ENCODE measurements around the gene PHPT1.
A peak's percentile ranks its signal among the peaks of the same experiment; 100 is the strongest.

The PHPT1 gene

GRCh38 chr9:136889858-136890257 lies 40.6 kb downstream of the PHPT1 start:
- DNase-seq = no peak

GRCh38 chr9:136890661-136891060 lies 41.5 kb downstream of the PHPT1 start:
- DNase-seq = no peak

DNA sequence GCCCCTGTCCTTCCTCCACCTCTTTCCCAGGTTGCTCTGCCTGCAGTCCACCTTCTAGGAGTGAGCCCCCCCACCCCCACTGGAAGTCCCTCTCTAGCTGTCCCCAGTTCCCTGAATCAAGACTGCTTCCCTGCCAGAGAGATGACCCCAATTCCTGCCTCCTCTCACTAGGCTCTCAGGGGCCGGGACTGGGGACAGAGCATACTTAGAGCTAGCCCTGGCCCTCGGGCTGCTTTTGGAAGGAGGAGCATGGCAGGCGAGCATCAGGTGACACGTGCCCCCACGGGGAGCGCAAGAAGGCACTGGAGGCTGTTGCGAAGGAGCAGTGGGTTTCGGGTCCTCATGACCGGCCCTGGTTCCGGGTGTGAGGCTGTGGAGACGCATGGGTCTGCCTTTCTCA lies 46.8 kb downstream of the PHPT1 start:
- DNase-seq = no peak

DNA sequence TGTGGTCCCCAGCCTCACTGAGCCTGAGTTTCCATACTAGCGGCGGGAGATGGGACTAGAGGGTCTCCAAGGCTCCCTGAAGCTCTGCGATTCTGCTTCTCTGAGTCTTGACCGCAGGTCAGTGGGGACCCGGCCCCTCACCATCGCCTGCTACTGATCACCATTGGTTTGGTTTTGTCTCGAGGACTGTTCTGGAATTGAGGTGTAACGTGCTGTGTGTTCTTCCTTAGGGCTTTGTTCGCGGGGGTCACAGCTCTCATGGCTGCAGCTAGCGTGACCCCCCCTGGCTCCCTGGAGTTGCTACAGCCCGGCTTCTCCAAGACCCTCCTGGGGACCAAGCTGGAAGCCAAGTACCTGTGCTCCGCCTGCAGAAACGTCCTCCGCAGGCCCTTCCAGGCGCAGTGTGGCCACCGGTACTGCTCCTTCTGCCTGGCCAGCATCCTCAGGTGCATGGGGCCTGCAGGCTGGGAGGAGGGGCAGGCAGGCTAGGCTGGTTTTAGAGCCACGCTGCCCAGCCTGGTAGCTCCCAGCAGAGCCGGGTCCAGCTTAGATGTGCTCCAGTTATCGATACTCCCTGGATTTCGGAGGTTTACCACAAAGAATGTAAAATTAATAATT lies 49.4 kb downstream of the PHPT1 start:
- DNase-seq = no peak

GRCh38 chr9:136899196-136899595 lies 50.0 kb downstream of the PHPT1 start:
- DNase-seq = peak in 1 of 2 donors; percentile 9

GRCh38 chr9:136900556-136900955 lies 51.3 kb downstream of the PHPT1 start:
- no peak for DNase-seq

All from CD4-positive, alpha-beta T cell treated with Interferon alpha-2 for 1 hour (primary cell).